Fibroblast of pulmonary artery (primary cell): Measurements from ENCODE around the gene CBLN3.

Experiments used
- DNase-seq: peaks from one replicate; pipeline ENCODE4 v3.0.0-alpha.2; 2010; ENCODE audit warnings: low read depth
- H3K4me3 ChIP-seq: replicated peaks from 2 replicates; pipeline ENCODE4 v1.5.1; 2011; ENCODE audit warnings: low read depth, mild to moderate bottlenecking, control low read depth, low read length, moderate library complexity
- CTCF ChIP-seq: IDR thresholded peaks from 2 replicates; pipeline ENCODE4 v1.5.1; 2011; ENCODE audit warnings: mild to moderate bottlenecking, control low read depth, low read length, inconsistent platforms; ENCODE audit errors: missing control alignments

CBLN3 gene

GRCh38 chr14:24384169-24384568 is 45.3 kb downstream of the CBLN3 start:
- DNase-seq: no peak
- H3K4me3 ChIP-seq: no peak overlapping the region
- TF ChIP-seq CTCF: no peak

GRCh38 chr14:24382064-24382371 is 47.5 kb downstream of the CBLN3 start:
- H3K4me3 ChIP-seq: no peak overlapping the region
- no peak for DNase-seq
- no peak for TF ChIP-seq CTCF

GRCh38 chr14:24381363-24382063 is 48.0 kb downstream of the CBLN3 start:
- no peak overlapping the region for H3K4me3 ChIP-seq
- no peak for TF ChIP-seq CTCF

GRCh38 chr14:24379907-24380730 is 49.3 kb downstream of the CBLN3 start:
- DNase-seq: no peak
- no peak for TF ChIP-seq CTCF
- H3K4me3 ChIP-seq: no peak overlapping the region

More at GRCh38 chr14:24381363-24382063, 48.0 kb downstream of the CBLN3 start:
- no peak for DNase-seq

GRCh38 chr14:24378981-24379906 is 50.2 kb downstream of the CBLN3 start:
- DNase-seq: no peak
- H3K4me3 ChIP-seq: no peak overlapping the region
- TF ChIP-seq CTCF: no peak

- H3K4me3 ChIP-seq: no peak overlapping the region
- no peak for DNase-seq
- no peak for TF ChIP-seq CTCF
Observed at GRCh38 chr14:24378327-24378726, 51.1 kb downstream of the CBLN3 start.
